Heart right ventricle (tissue), 16 donors: ENCODE measurements around the gene JPH2. TPM values are rescaled to one million over a fixed set of nuclear protein-coding genes. Genes with fewer than 3 reads are reported as not detected.

Experiments used
- ATAC-seq, 8 donors: fragments of 200-7000 bp; cut with Tn5 transposase; one replicate each; pipeline ENCODE4 v1.9.1; 2020; ENCODE audit warnings: mild to moderate bottlenecking in 8 of 8, moderate library complexity in 8 of 8, moderate number of reproducible peaks in 1 of 8
- DNase-seq, 2 donors: peaks; one replicate each; pipeline ENCODE4 v3.0.0-alpha.2; 2020
- H3K27ac ChIP-seq, 10 donors: fragments of 200-600 bp; sonication (generic) in 2 of 10; one replicate each; pipeline versions ENCODE4 v1.5.0 to v1.8.0; 2020 to 2022; ENCODE audit warnings: mild to moderate bottlenecking in 3 of 10
- H3K27me3 ChIP-seq, 7 donors: fragments of 200-600 bp; one replicate each; pipeline ENCODE4 v1.8.0; 2021 to 2022; ENCODE audit warnings: mild to moderate bottlenecking in 2 of 7
- H3K36me3 ChIP-seq, 9 donors: fragments of 200-600 bp; sonication (generic) in 1 of 9; one replicate each; pipeline versions ENCODE4 v1.5.0 to v1.8.0; 2020 to 2022; ENCODE audit warnings: mild to moderate bottlenecking in 2 of 9
- H3K4me1 ChIP-seq, 9 donors: fragments of 200-600 bp; sonication (generic) in 1 of 9; one replicate each; pipeline versions ENCODE4 v1.5.0 to v1.8.0; 2020 to 2022; ENCODE audit warnings: mild to moderate bottlenecking in 4 of 9
- H3K4me3 ChIP-seq, 10 donors: fragments of 200-600 bp; sonication (generic) in 2 of 10; one replicate each; pipeline versions ENCODE4 v1.5.0 to v1.8.0; 2020 to 2022; ENCODE audit warnings: mild to moderate bottlenecking in 7 of 10, moderate library complexity in 2 of 10
- H3K9me3 ChIP-seq, 11 donors: fragments of 200-600 bp in 10 of 11; sonication (generic) in 2 of 11; one replicate each; pipeline versions ENCODE4 v1.5.0 to v1.8.0; 2013 to 2022; ENCODE audit warnings: mild to moderate bottlenecking in 2 of 11, control low read depth in 1 of 11, moderate library complexity in 1 of 11
- CTCF ChIP-seq, 9 donors: fragments of 200-600 bp; sonication (generic) in 2 of 9; IDR thresholded peaks; one replicate each; pipeline versions ENCODE4 v1.5.0 to v1.8.0; 2021 to 2022; ENCODE audit warnings: antibody characterized with exemption in 9 of 9, mild to moderate bottlenecking in 5 of 9, moderate library complexity in 1 of 9
- WGBS, 2 donors: extraction: QIAGEN DNeasy Blood & Tissue Kit; methylation state at CpG; one replicate each; pipeline ENCODE4 v1.1.7; 2013; ENCODE audit warnings: inconsistent platforms in 1 of 2; 5-methylcytosine and 5-hydroxymethylcytosine counted together
- intact Hi-C, 10 donors: fragments of 100-400 bp; cut with DNase I; formaldehyde crosslinking; loops; one replicate each; pipeline versions ENCODE4 v1.11.1 to v1.14.2; 2022
- polyA plus RNA-seq, 2 donors: library from polyadenylated mRNA; stranded (reverse); fragments of 200-250 nt; gene quantifications; one replicate each; pipeline ENCODE4 v1.2.3, GENCODE V29; 2013
- total RNA-seq, 10 donors: library from RNA; stranded (reverse); fragmentation: NEBNext Ultra II Directional in 3 of 10; extraction: Animal tissue kit (Norgen Biotek cat#: 25700) in 3 of 10; gene quantifications; one replicate each; pipeline versions ENCODE4 v1.2.1 to v1.2.4, GENCODE V29; 2021 to 2023
- donor health status: Arrhythmogenic right ventricular cardiomyopathy.
- donor health status: ischemic (EF 13 %, LVEDD 7.1; RV severe dilation, severe dysfunction).
- donor health status: healthy with polysubstance abuse.
- donor health status: DM: no; HTN: yes; CAD: no.
- donor health status: DM: no; HTN: no; CAD: no.
- donor health status: ischemic (EF 25% LVEDD 6.9; RV normal size, moderate dysfunction).
- donor health status: ischemic (EF 25% LVEDD 5.7; RV mildly dilated, moderate dysfunction).
- donor health status: healthy.
- donor health status: DM: yes; HTN: yes; CAD: no.
- donor health status: Ischemic cardiomyopathy.
- donor health status: ischemic (EF 35%, LVEDD 5.7; RV mildly dilated, moderate dysfunction).
- donor health status: nonischemic (EF 11% LVEDD 7.7; RV severe dilation, severe dysfunction).
- donor health status: DM: yes; HTN: yes; CAD: no.
- donor health status: PGD.
- donor health status: ischemic (EF 29% LVEDD 5.4; RV normal size, mild dysfunction).
- donor health status: nonischemic (EF 23%, LVEDD 6.1; RV moderate dilation, normal function).

Gene JPH2
- total and polyA plus RNA-seq, 12 donors, result 61.9 to 215 (median 146) TPM

GRCh38 chr20:44141873-44142272 lies 45.1 kb downstream of the JPH2 start:
- no peak for TF ChIP-seq CTCF (IDR thresholded peaks at IDR 0.05)
- Histone ChIP-seq H3K27me3 (peaks cover 0 to 4% (median 0%) of the 10 kb centered on the region in 7 donors), H3K36me3 (no peaks in the 10 kb centered on the region), H3K4me3 (no peak overlapping the region), H3K4me1 (peaks cover 8 to 100% (median 58%) of the 10 kb centered on the region in 9 donors), H3K9me3 (no peaks in the 10 kb centered on the region), H3K27ac (peak overlapping the region; percentile 36 to 91 (median 82))
- peak in 1 of 2 donors; percentile 60 for DNase-seq
- WGBS, 2 donors, result 54 to 60% methylated on average over 6 of the region's 6 CpGs
- peak in 7 of 8 donors; percentile 31 to 48 (median 38) for ATAC-seq
- intact Hi-C loops, result loop anchor here in 3 of 10 donors (2.0 to 5.0 kb wide), 3 partner anchors 35 to 45 kb away; partner anchors contain the start of gene JPH2 (in 1 of the 3)

- Histone ChIP-seq H3K27me3 (peaks cover 0 to 4% (median 0%) of the 10 kb centered on the region in 7 donors), H3K27ac (peak overlapping the region; percentile 1 to 91 (median 82)), H3K36me3 (no peaks in the 10 kb centered on the region), H3K4me3 (no peak overlapping the region), H3K9me3 (no peaks in the 10 kb centered on the region), H3K4me1 (peaks cover 9 to 84% (median 54%) of the 10 kb centered on the region in 9 donors)
- intact Hi-C loops, result loop anchor here in 2 of 10 donors (5.0 kb wide), 2 partner anchors 43 to 48 kb away; partner anchors contain the start of gene JPH2 (in 1 of the 2)
- 19 to 30% methylated on average over 10 of the region's 10 CpGs for WGBS, 2 donors
- peak in 1 of 2 donors; percentile 54 for DNase-seq
- ATAC-seq, result peak in 7 of 8 donors; percentile 7 to 51 (median 40)
- TF ChIP-seq CTCF (IDR thresholded peaks at IDR 0.05), result no peak
These were observed 48.1 kb downstream of the JPH2 start for GRCh38 chr20:44138867-44139266.

- TF ChIP-seq CTCF (IDR thresholded peaks at IDR 0.05), result no peak
- peaks cover 9 to 74% (median 41%) of the 10 kb centered on the region in 9 donors for H3K4me1 ChIP-seq
- peak overlapping the region; percentile 29 to 91 (median 88) for H3K27ac ChIP-seq
- peak; percentile 68 to 72 for DNase-seq
- WGBS, 2 donors, result 7 to 17% methylated on average over 15 of the region's 15 CpGs
- no peaks in the 10 kb centered on the region for H3K36me3 ChIP-seq
- H3K9me3 ChIP-seq, result no peaks in the 10 kb centered on the region
- H3K4me3 ChIP-seq, result no peak overlapping the region
- intact Hi-C loops, result loop anchor here in 2 of 10 donors (5.0 kb wide), 2 partner anchors 45 to 50 kb away; partner anchors contain the start of gene JPH2 (in 1 of the 2)
- ATAC-seq, result peak; percentile 66 to 85 (median 77)
- peaks cover 0 to 4% (median 0%) of the 10 kb centered on the region in 7 donors for H3K27me3 ChIP-seq
These were observed 49.7 kb downstream of the JPH2 start for GRCh38 chr20:44137266-44137801.

- no peaks in the 10 kb centered on the region for H3K9me3 ChIP-seq
- no peaks in the 10 kb centered on the region for H3K36me3 ChIP-seq
- H3K27ac ChIP-seq, result peak overlapping the region; percentile 29 to 91 (median 88)
- peaks cover 9 to 69% (median 37%) of the 10 kb centered on the region in 9 donors for H3K4me1 ChIP-seq
- DNase-seq (no peak), ATAC-seq (peak in 1 of 8 donors; percentile 2)
- WGBS, 2 donors, result 41 to 61% methylated on average over 7 of the region's 7 CpGs
- no peak overlapping the region for H3K4me3 ChIP-seq
- peaks cover 0 to 4% (median 0%) of the 10 kb centered on the region in 7 donors for H3K27me3 ChIP-seq
- TF ChIP-seq CTCF (IDR thresholded peaks at IDR 0.05), result no peak
- intact Hi-C loops, result loop anchor here in 2 of 10 donors (5.0 kb wide), 2 partner anchors 46 to 51 kb away; partner anchors contain the start of gene JPH2 (in 1 of the 2)
These were observed 50.3 kb downstream of the JPH2 start for GRCh38 chr20:44136579-44137265.
